Transverse colon (tissue), 4 donors: Measurements from ENCODE around the gene HOXC5. TPM values are rescaled to one million over a fixed set of nuclear protein-coding genes. Genes with fewer than 3 reads are reported as not detected.

ENCODE experiments used
- DNase-seq: peaks from one replicate; pipeline ENCODE4 v3.0.0-alpha.2; 2019
- H3K27ac ChIP-seq, 4 donors: fragments of 200-600 bp; sonication (generic); 2 replicates each; pipeline ENCODE4 v1.5.1; 2016 to 2018; ENCODE audit warnings: inconsistent platforms in 4 of 4
- H3K27me3 ChIP-seq: fragments of 200-600 bp; sonication (generic); 2 replicates; pipeline ENCODE4 v1.5.1; 2017; ENCODE audit warnings: inconsistent platforms
- H3K36me3 ChIP-seq, 4 donors: fragments of 200-600 bp; sonication (generic); 2 replicates each; pipeline ENCODE4 v1.5.1; 2017 to 2019; ENCODE audit warnings: inconsistent platforms in 4 of 4
- H3K4me1 ChIP-seq, 4 donors: fragments of 200-600 bp; sonication (generic); 2 replicates each; pipeline ENCODE4 v1.5.1; 2017 to 2020; ENCODE audit warnings: inconsistent platforms in 4 of 4
- H3K4me3 ChIP-seq, 4 donors: fragments of 200-600 bp; sonication (generic); 1 replicate in 1 of 4; 2 replicates in 3 of 4; pipeline versions ENCODE4 v1.5.1 to v1.6.1; 2017 to 2019; ENCODE audit warnings: inconsistent platforms in 4 of 4
- H3K9me3 ChIP-seq, 2 donors: fragments of 200-600 bp; sonication (generic); 2 replicates each; pipeline ENCODE4 v1.5.1; 2017 to 2019; ENCODE audit warnings: inconsistent platforms in 2 of 2
- EP300 ChIP-seq: sonication (generic); formaldehyde crosslinking; IDR thresholded peaks from one replicate; pipeline ENCODE4 v1.6.1; 2017; ENCODE audit warnings: antibody characterized with exemption, low read depth
- POLR2A ChIP-seq: fragments of 450-650 bp; IDR thresholded peaks from one replicate; pipeline ENCODE4 v1.6.1; 2016; ENCODE audit warnings: antibody characterized with exemption, mild to moderate bottlenecking, moderate library complexity
- POLR2AphosphoS5 ChIP-seq, 3 donors: sonication (generic); formaldehyde crosslinking; IDR thresholded peaks; one replicate each; pipeline ENCODE4 v1.6.1; 2016; ENCODE audit warnings: antibody characterized with exemption in 3 of 3
- WGBS, 2 donors: methylation state at CpG; one replicate each; pipeline ENCODE4 v1.1.5; 2018; ENCODE audit warnings: low coverage in 1 of 2; 5-methylcytosine and 5-hydroxymethylcytosine counted together
- in situ Hi-C, 4 donors: fragments of 200-750 bp; cut with MboI; loops; one replicate each; pipeline versions ENCODE4 v1.15.0 to v1.15.1; 2017; ENCODE audit warnings: low sequenced_read_pairs in 3 of 4, low pct_ligation_motif_present in 1 of 4, low pct_unique_long_range_greater_than_20kb in 1 of 4
- intact Hi-C: fragments of 100-400 bp; cut with DNase I; formaldehyde crosslinking; loops from one replicate; pipeline ENCODE4 v1.15.1; 2023; ENCODE audit warnings: low total_unique reads
- total RNA-seq, 4 donors: library from RNA; depleted of rRNA; stranded (reverse); fragments of >200 nt; gene quantifications; one replicate each; pipeline ENCODE4 v1.1.0, GENCODE V29; 2016
- TF ChIP-seq, protein P1 (sequence below), 5 experiments: fragments of 200-600 bp in 3 of 5; fragments of 450-650 bp in 2 of 5; sonication (generic) in 3 of 5; IDR thresholded peaks; 1 replicate in 2 of 5; 2 replicates in 3 of 5; pipeline ENCODE4 v1.5.1; 2016 to 2017; ENCODE audit warnings: antibody characterized with exemption in 5 of 5, inconsistent platforms in 3 of 5, mild to moderate bottlenecking in 2 of 5, moderate library complexity in 1 of 5

HOXC5 gene
- total RNA-seq, 4 donors from 2014 or later, result 0.27 to 0.60 TPM; not detected in 2

GRCh38 chr12:54065677-54066076 lies 32.8 kb downstream of the HOXC5 start:
- H3K4me3 ChIP-seq, result no peak overlapping the region
- H3K36me3 ChIP-seq, result no peaks in the 10 kb centered on the region
- no peak for DNase-seq
- intact Hi-C loops (no loop called here), in situ Hi-C loops (no loop called here)
- no peak overlapping the region for H3K27ac ChIP-seq
- H3K9me3 ChIP-seq, result no peaks in the 10 kb centered on the region
- TF ChIP-seq, protein P1, sequence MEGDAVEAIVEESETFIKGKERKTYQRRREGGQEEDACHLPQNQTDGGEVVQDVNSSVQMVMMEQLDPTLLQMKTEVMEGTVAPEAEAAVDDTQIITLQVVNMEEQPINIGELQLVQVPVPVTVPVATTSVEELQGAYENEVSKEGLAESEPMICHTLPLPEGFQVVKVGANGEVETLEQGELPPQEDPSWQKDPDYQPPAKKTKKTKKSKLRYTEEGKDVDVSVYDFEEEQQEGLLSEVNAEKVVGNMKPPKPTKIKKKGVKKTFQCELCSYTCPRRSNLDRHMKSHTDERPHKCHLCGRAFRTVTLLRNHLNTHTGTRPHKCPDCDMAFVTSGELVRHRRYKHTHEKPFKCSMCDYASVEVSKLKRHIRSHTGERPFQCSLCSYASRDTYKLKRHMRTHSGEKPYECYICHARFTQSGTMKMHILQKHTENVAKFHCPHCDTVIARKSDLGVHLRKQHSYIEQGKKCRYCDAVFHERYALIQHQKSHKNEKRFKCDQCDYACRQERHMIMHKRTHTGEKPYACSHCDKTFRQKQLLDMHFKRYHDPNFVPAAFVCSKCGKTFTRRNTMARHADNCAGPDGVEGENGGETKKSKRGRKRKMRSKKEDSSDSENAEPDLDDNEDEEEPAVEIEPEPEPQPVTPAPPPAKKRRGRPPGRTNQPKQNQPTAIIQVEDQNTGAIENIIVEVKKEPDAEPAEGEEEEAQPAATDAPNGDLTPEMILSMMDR (IDR thresholded peaks at IDR 0.05), result no peak
- TF ChIP-seq EP300 (no peak), POLR2AphosphoS5 (IDR thresholded peaks at IDR 0.05) (no peak), POLR2A (no peak)
- H3K27me3 ChIP-seq, result peaks cover 79% of the 10 kb centered on the region
- no peaks in the 10 kb centered on the region for H3K4me1 ChIP-seq

DNA sequence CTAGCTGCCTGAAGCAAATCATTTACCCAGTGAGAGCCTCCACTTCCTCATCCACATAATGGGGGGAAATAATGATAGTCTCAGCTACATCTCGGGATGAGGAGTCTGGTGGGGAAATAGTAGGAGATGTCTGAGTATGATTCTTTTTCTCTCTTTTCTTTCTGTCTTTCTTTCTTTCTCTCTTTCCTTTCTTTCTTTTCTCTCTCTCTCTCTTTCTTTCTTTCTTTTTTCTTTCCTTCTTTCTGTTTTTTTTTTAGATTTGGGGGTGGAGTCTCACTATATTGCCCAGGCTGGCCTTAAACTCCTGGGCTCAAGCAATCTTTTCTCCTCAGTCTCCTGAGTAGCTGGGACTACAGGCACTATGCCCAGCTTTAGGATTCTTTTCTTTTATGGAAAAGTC lies 33.6 kb downstream of the HOXC5 start:
- Histone ChIP-seq H3K4me1 (no peaks in the 10 kb centered on the region), H3K27me3 (peaks cover 78% of the 10 kb centered on the region), H3K27ac (no peak overlapping the region), H3K9me3 (no peaks in the 10 kb centered on the region), H3K4me3 (no peak overlapping the region), H3K36me3 (no peaks in the 10 kb centered on the region)
- 50 to 73% methylated on average over 1 of the region's 1 CpG for WGBS, 2 donors
- TF ChIP-seq EP300, result no peak
- no peak for TF ChIP-seq POLR2A
- TF ChIP-seq, protein P1 (IDR thresholded peaks at IDR 0.05), result no peak
- TF ChIP-seq POLR2AphosphoS5 (IDR thresholded peaks at IDR 0.05), result no peak
- intact Hi-C loops, result no loop called here
- DNase-seq, result no peak
- in situ Hi-C loops, result no loop called here

- no peak for DNase-seq
- no peaks in the 10 kb centered on the region for H3K9me3 ChIP-seq
- in situ Hi-C loops, result no loop called here
- no peaks in the 10 kb centered on the region for H3K36me3 ChIP-seq
- peaks cover 76% of the 10 kb centered on the region for H3K27me3 ChIP-seq
- WGBS, 2 donors, result 86 to 100% methylated on average over 1 to 4 of the region's 4 CpGs
- H3K4me3 ChIP-seq, result no peak overlapping the region
- no peak overlapping the region for H3K27ac ChIP-seq
- intact Hi-C loops, result no loop called here
- TF ChIP-seq POLR2AphosphoS5 (IDR thresholded peaks at IDR 0.05), result no peak
- TF ChIP-seq, protein P1 (IDR thresholded peaks at IDR 0.05), result no peak
- TF ChIP-seq EP300, result no peak
- TF ChIP-seq POLR2A, result no peak
- H3K4me1 ChIP-seq, result no peaks in the 10 kb centered on the region
These were observed 35.7 kb downstream of the HOXC5 start for GRCh38 chr12:54068418-54069070.

DNA sequence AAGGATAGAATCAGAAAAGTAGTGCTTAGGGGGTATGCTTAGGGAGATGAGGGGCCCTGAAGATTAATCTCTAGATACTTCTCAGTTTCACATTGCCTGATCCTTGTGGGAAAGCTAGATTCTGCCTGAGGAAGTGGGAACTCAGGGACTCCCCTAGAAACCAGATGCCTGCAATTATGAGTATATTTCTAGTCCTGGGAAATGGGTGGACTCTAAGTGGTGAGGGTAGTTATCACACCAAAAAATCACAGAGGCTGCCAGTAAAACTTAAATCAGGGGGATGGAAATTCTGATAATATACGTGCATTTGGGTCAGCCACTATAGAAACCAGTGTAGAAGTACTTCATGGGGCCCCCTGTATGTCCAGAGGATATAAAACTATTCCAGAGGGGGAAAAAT lies 39.1 kb downstream of the HOXC5 start:
- Histone ChIP-seq H3K4me1 (no peaks in the 10 kb centered on the region), H3K9me3 (no peaks in the 10 kb centered on the region), H3K4me3 (no peak overlapping the region), H3K27me3 (peaks cover 71% of the 10 kb centered on the region), H3K36me3 (no peaks in the 10 kb centered on the region), H3K27ac (no peak overlapping the region)
- intact Hi-C loops, result no loop called here
- 17 to 28% methylated on average over 1 of the region's 1 CpG for WGBS, 2 donors
- in situ Hi-C loops, result no loop called here
- TF ChIP-seq EP300, result no peak
- TF ChIP-seq, protein P1 (IDR thresholded peaks at IDR 0.05), result no peak
- no peak for TF ChIP-seq POLR2AphosphoS5 (IDR thresholded peaks at IDR 0.05)
- TF ChIP-seq POLR2A, result no peak
- no peak for DNase-seq
